ENCODE results near the gene FN3KRP.

GRCh38 chr17:82678265-82678891 lies 38.1 kb upstream of the FN3KRP start:
- TF ChIP-seq, protein P1, sequence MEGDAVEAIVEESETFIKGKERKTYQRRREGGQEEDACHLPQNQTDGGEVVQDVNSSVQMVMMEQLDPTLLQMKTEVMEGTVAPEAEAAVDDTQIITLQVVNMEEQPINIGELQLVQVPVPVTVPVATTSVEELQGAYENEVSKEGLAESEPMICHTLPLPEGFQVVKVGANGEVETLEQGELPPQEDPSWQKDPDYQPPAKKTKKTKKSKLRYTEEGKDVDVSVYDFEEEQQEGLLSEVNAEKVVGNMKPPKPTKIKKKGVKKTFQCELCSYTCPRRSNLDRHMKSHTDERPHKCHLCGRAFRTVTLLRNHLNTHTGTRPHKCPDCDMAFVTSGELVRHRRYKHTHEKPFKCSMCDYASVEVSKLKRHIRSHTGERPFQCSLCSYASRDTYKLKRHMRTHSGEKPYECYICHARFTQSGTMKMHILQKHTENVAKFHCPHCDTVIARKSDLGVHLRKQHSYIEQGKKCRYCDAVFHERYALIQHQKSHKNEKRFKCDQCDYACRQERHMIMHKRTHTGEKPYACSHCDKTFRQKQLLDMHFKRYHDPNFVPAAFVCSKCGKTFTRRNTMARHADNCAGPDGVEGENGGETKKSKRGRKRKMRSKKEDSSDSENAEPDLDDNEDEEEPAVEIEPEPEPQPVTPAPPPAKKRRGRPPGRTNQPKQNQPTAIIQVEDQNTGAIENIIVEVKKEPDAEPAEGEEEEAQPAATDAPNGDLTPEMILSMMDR (CRISPR knock-in tag; IDR thresholded peaks at IDR 0.05) = no peak
- no peak for TF ChIP-seq HNRNPL (IDR thresholded peaks at IDR 0.05; ENCODE audit: low read depth, low read length)
- no peak for TF ChIP-seq ZHX1 (CRISPR knock-in tag; IDR thresholded peaks at IDR 0.05; ENCODE audit: low read depth)
- TF ChIP-seq, protein P2, sequence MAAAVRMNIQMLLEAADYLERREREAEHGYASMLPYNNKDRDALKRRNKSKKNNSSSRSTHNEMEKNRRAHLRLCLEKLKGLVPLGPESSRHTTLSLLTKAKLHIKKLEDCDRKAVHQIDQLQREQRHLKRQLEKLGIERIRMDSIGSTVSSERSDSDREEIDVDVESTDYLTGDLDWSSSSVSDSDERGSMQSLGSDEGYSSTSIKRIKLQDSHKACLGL (CRISPR knock-in tag; IDR thresholded peaks at IDR 0.05) = no peak
